HL-60/S4 treated with phorbol 12-myristate 13-acetate at 8.2 ng/mL for 4 days and 3 days (cell line): Measurements from ENCODE around the gene ADORA2B.
"Not testable (repeated sequence)": the region's sequence is repeated elsewhere in the genome, so short reads cannot be mapped to it uniquely, and the experiment has no call there.

Experiments
- in situ Hi-C: fragments of 300-500 bp; cut with MboI; formaldehyde crosslinking; loops from 2 replicates; pipeline ENCODE4 v1.15.0; 2022; ENCODE audit warnings: low sequenced_read_pairs

ADORA2B gene

DNA sequence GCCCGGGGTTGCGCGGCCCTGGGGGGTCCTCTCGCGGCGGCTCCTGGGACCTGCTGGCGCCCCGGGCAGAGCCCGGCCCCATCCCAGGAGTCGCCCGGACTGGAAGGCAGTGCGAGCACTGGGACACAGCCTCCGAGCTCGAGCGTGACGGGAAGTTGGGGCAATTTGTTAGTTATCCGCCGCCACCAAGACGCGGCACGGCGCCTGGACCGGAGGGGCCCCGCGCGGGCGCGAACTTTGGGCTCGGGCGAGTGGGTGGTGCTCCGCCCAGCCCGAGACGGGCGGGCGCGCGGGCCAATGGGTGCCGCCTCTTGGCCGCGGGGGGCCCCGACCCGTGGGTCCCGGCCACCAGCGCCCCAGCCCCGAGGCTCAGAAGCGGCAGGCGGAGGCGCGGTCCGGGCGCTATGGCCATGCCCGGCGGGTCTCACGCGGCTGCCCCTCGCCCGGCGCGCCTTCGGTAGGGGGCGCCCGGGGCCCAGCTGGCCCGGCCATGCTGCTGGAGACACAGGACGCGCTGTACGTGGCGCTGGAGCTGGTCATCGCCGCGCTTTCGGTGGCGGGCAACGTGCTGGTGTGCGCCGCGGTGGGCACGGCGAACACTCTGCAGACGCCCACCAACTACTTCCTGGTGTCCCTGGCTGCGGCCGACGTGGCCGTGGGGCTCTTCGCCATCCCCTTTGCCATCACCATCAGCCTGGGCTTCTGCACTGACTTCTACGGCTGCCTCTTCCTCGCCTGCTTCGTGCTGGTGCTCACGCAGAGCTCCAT is at the start of gene ADORA2B:
ADORA2B (plus strand) TSS at position 372 of the 768 bp plus-strand sequence; CDS start at position 491, 119 bp downstream.
- in situ Hi-C loops: no loop called here

DNA sequence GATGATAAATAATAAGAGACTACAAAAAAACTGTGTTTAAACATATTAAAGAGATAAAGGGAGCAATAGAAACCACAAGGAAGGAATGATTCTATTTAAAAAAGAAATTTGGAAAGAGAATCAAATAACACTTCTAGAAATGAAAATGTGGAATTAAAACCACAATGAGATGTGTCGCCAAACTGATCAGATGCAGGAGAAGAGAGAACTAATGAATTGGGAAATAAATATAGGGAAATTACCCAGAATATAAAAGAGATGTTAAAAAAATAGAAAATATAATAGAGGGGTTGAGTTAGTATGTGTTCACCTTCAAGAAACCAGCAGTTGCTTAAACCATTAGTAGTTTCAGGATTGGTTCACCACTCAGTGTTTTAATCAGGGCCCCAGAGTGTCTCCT is 48.7 kb upstream of the ADORA2B start:
- in situ Hi-C loops: no loop called here

DNA sequence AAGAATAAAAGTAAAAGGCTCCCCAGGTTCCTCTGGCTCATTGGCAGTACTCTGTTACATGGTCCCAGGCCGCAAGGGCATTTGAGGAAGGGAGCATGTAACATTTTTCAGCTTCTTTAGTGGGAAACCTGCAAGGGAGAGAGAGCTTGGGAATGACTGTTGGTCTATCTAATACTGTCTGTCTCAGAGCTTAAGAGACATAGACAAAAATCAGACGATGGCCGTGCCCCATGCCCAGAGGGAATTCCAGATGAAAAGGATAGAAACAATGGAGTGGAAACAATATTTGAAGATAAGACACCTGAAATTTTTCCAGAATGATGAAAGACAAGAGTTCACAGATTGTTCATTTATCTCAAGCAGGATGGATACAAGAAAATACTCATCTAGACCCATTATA is 48.1 kb upstream of the ADORA2B start:
- in situ Hi-C loops: no loop called here

DNA sequence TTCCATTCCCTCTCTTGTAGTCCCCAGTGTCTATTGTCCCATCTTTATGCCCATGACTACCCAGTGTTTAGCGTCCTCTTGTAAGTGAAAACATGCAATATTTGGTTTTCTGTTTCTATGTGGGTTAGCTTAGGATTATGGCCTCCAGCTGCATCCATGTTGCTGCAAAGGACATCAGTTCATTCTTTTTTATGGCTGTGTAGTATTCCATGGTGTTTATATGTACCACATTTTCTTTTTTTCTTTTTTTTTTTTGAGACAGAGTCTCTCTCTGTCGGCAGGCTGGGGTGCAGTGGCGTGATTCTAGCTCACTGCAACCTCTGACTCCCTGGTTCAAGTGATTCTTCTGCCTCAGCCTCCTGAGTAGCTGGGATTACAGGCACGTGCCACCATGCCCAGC is 45.3 kb upstream of the ADORA2B start:
- in situ Hi-C loops: not testable (repeated sequence)

DNA sequence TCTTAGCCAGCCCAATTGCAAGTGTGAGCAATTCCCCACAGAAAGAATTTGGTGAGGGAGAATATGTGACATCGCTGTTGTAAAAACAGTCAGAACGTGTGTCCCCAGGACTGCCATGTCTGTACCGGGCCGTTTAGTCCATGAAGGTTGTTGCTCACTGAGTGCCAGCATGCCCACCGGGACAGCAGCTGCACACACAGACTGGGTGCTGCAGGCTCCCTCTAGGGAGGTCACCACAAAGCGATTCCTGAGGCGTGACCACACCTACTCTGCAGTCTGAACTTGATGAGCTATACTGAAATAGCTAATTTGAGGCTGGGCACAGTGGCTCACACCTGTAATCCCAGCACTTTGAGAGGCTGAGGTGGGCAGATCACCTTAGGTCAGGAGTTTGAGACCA is 44.1 kb upstream of the ADORA2B start:
- in situ Hi-C loops: no loop called here

DNA sequence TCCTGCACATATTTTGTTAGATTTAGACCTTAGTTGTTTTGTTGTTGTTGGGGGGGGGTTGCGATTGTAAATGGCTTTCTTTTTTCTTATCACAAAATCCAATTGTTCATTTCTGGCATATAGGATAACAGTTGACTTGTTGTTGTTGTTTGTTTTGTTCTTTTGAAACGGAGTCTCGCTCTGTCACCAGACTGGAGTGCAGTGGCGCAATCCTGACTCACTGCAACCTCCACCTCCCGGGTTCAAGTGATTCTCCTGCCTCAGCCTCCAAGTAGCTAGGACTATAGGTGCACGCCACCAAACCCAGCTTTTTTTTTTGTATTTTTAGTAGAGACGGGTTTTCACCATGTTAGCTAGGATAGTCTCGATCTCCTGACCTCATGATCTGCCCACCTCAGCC is 39.7 kb upstream of the ADORA2B start:
- in situ Hi-C loops: not testable (repeated sequence)

DNA sequence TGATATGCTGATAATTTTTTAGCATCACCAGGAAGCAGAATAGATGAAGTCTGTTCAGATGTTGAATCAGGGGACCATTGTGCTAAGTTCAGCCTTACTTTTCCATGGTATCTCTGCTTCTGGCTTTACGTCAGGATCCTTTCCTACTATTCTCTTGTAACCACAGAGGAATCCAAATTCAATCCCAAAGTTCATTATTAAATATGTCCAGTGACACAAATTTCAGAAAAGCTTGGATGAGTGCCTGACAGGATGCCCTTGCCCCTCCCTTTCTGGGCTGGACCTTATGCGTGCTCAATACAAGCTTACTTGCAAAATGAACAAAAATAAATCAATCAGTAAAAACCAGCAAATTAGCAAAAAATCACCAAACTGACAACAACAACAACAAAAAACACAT is 37.6 kb upstream of the ADORA2B start:
- in situ Hi-C loops: no loop called here

DNA sequence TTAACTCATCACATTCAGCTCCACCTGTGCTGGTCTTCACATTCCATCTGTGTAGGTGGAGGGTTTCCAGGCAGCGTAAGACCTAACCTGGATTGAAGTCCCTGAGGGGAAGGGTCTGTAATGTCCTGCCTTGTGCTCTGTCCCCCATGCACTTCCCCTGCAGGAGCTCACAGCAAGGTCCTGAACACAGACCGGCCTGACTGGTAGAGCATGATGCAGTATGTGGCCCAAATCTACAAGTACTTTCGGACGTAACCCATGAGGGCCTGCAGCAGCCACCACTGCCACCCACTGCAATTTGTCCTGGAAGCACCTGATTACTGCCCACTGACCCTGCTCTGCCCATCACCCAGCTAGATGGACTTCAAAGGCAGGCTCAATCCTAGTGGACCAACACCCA is 36.6 kb upstream of the ADORA2B start:
- in situ Hi-C loops: no loop called here

DNA sequence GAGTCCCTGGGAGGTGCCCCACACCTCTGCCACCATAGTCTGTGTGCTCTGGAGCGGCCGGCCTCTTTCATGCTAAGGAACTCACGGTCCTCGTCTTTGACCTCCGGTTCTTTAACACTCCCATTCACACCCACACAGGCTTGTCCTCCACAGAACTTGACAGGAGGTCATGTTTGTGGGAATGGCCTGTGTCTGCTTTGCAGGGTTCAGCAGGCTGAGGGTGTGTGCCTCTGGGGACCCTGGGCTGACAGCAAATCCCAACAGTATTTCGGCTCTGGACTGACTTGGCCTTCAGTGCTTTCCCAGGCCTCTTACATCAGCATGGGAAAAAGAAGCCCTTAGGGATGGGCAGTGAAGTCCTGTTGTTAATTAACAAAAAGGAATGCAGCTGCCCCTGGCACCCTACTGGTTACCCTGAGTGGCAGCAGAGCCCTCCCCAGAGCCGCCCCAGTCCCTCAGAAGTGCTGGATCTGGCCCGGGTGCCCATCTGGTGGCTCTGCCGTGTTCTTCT is 35.4 kb upstream of the ADORA2B start:
- in situ Hi-C loops: no loop called here

DNA sequence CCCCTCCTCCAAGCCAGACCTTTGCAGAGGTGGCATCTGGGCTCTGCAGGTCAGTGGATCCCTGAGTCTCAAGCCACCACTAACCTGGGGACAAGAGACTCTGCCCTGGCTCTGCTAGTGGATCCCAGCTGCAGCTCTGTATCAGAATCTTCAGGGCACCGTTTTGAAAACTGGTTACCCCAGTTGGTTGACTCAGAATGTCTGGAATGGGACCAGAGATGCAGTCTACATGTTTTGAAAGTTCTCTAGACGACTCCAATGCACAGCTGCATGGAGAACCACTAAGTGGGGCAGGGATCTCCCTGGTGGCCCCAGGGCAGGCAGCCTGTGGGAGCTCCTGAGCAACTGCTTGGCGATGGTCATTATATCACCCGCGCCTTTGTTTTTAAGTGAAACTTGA is 34.1 kb upstream of the ADORA2B start:
- in situ Hi-C loops: no loop called here

DNA sequence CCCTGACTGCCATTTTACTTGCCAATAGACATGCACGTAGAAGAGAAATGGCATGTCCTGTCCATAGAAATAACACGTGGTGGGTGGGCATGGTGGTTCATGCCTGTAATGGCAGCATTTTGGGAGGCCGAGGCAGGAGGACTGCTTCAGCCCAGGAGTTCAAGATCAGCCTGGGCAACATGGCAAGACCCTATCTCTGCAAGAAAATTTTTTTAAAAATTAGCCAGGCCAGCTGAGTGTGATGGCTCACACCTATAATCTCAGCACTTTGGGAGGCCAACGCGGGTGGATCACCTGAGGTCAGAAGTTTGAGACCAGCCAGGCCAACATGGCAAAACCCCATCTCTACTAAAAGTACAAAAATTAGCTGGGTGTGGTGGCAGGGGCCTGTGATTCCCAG is 33.2 kb upstream of the ADORA2B start:
- in situ Hi-C loops: not testable (repeated sequence)

DNA sequence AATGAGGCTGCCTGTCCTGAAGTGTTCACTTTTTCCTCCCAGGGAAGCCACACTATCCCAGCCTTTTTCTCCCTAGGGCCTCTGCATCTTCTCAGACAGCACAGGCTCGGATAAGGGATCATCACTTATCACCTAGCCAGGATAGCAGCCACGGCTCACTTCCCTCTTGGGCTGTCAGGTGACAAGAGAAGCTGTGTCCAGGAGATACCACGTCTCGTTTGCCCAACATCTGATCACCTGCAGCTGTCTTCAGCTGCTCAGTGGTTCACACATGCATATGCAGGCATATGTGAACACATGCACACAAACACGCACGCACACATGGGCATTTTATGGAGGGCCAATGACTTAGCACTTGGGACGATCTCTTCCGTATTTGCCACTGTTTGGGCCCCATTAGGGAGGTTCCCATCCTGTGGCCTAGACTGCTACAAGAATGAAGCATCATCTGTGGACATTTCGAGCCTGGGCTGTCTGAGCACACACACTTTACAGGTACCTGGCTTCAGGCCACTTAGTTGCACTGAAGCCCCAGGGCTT is 32.4 kb upstream of the ADORA2B start:
- in situ Hi-C loops: no loop called here

DNA sequence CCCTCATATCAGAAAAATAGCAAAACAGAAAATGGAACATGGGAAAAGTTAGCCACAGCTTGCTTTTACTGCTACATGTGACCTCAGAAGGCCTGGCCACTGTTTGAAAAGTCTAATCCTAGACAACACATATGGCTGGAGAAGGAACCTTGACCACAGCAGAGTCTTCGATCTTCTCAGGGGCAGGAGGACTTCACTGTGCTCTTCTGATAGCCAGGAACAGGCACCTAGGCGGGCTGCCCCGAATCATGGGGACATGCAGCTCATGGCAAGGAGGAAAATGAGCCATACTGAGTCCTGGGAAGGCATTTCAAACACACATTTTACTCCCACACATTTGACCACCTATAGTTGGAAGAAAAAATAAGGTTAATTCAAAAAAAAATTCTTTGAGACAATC is 31.1 kb upstream of the ADORA2B start:
- in situ Hi-C loops: no loop called here

DNA sequence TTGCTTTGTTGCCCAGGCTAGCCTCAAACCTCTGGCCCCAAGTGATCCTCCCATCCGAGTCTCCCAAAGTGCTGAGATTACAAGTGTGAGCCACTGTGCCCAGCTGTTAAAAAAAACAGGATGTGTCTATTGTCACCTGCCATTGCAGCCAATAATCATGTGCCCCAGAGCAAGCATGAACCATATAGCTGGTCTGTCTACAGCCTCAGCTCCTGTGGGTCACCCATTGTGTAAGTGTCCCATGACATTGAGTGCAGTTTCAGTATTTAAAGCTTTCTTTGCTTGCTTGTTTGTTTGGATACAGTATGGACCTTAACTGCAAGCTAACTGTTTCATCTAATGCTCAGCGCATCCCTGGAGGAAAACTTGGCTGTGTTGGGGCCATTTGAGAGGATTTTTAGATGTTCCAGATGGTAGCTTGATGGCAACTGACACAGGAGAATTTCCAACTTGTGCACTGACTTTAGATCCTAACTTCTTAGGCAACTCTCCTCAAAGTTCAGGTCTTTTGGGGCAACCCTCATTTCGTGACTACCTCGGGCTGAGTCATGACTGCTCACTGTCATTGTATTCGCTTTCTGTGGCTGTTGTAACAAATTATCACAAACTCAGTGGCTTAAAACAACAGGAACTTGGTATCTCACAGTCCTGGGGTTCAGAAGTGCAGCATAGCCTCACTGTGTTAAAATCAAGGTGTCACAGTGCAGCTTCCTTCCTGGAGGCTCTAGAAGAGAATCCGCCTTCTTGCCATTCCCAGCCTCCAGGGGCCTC is 30.3 kb upstream of the ADORA2B start:
- in situ Hi-C loops: no loop called here

DNA sequence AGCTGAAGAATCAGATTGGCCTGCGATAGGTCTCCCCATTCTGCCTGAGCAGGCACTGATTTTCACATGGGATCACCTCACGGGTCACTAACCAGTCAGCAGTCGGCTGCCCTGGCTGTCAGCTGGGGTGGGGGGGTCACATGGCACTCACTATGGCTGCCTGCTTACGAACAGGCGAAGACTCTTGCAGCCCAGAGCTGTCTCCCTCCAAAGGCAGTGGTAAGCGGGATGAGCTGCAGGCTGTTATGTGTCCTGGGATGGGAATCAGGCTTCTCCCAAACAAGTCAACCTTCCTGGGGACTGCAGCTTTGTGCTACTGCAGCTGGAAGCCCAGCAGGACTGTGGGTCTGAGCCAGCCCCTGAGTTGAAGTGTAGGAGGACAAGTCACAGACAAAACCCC is 29.0 kb upstream of the ADORA2B start:
- in situ Hi-C loops: no loop called here

DNA sequence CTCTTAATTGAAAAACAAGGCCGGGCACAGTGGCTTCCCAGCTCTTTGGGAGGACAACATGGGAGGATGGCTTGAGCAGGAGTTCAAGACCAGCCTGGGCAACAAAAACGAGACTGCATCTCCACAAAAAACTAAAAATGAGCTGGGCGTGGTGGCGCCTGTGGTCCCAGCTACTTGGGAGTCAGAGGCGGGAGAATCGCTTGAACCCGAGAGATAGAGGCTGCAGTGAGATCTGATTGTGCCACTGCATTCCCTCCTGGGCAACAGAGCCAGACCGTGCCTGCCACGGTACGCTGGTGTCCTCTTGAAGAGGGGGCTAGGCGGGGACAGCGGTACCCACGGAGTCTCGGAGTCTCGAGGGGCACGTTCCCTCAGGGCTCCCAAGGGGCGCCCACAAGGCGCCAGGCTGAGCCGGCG is 27.9 kb upstream of the ADORA2B start:
- in situ Hi-C loops: no loop called here

DNA sequence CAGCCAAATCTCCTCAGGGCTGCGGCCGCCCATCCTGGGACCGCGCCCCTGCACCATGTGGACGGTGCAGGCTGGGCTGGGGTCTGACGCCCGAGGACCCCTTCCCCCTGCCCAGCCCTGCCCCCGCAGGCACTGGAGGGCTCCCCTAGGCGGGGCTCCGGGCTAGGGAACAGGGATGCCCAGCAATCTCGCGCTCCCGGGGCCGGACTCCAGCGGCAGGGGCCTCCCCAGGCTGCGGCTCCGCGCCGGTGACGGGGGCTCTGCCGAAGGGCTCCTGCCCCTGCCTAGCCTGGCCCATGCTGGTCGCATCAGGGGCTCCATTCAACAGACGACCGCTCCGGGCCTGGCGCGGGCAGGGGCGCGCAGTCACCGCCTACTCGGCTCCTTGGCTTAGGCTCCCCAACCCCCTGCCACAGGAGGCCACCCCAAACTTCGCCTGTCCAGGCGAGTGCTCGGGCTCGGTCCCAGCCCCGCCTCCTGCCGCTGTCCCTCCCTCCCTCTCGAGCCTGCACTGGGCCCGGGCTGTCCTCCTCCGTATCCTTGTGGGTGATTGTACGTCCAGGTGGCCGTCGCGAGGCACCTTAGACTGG is 27.4 kb upstream of the ADORA2B start:
- in situ Hi-C loops: no loop called here

DNA sequence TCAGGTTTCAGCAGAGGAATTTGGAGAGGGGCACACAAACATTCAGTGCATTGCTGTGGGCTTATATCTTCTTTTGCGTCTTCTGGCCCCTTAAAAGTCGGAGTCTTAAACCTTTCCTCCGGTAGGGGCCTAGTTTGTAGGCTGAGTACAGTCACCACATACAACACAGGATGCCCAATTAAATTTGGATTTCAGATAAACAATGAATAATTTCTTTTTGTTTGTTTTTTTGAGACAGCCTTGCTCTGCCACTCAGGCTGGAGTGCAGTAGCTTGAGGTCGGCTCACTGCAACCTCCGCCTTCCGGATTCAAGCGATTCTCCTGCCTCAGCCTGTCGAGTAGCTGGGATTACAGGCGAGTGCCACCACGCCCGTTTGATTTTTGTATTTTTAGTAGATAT is 26.7 kb upstream of the ADORA2B start:
- in situ Hi-C loops: no loop called here

DNA sequence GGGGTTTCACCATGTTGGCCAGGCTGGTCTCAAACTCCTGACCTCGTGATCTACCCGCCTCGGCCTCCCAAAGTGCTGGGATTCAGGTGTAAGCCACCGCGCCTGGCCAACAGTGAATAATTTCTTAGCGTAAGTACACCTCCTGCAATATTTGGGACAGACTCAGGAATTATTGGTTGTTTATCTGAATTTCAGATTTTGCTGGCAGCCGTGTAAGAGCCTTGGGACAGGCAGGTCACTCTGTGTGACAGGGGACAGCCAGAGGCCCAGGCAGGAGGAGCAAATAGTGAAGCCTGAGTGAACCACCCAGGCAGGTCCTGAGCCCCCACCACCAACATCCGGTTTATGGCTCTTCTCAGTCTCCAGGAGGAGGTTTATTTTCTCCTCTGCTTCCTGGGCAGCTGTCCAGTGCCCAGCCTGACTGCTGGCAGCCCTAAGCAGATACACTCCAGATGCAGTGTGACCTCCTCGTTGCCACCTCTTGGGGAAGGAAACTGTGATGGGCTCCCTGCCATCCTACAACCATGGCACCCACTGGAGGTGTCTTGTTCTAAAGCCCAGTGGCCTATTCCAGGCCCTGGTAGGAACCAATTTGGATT is 26.2 kb upstream of the ADORA2B start:
- in situ Hi-C loops: no loop called here

DNA sequence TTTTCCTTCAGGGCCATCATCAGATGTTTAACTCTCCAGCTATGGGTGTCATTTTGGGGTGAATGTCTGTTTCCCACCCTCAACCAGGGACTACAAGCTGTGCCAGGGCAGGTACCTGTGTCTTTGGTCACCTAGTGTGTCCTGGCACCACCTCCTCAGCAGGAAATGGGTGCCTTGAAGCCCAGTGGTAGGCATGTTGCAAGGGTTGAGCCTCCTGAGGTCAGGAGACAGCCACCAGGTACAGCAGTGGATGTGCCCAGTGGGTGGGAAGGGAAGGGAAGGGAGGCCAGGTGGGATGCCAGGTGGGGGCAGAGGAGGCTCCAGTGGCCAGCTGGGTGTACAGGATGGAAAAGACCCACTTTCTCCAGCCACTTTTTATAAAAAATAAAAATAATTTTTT is 25.5 kb upstream of the ADORA2B start:
- in situ Hi-C loops: no loop called here

DNA sequence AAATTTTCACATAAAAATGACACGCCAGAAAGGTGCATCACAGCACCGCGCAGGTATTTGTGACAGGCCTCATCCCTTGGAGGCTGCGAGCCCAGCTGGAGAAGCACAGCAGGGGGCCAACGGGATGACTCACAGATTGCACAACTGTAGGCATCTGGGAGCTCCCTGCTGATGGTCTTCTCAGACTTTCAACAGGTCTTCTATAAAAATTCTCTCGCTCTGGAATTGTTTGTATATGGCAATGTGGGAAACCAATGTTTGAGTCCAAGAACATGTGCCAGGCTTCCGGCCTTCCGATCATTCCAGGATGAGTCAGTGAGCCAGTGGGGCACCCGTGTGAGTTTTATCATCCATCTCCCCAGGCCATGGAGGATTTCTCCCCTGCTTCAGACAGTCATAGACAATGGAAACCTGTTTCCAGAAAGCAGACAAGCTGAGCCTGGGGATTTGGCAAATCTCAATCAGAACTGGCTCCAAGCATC is 24.1 kb upstream of the ADORA2B start:
- in situ Hi-C loops: no loop called here
